Activated naive CD4-positive, alpha-beta T cell treated with anti-CD3 and anti-CD28 coated beads, Interleukin-2, amount 50 U/mL, for 72 hours (primary cell): Measurements from ENCODE around the gene AACS. TPM values are rescaled to one million over a fixed set of nuclear protein-coding genes. Genes with fewer than 3 reads are reported as not detected.

ENCODE experiments used
- total RNA-seq, 2 donors: library from RNA; stranded (reverse); gene quantifications; one replicate each; pipeline ENCODE4 v1.2.3, GENCODE V29; 2022

The AACS gene
- total RNA-seq, 2 donors from 2014 or later = 24.0 to 36.0 TPM

Other genes starting within 250 kb of the AACS start
- gene SCARB1, start 201.6 kb upstream of the AACS start, total RNA-seq = 10 to 100 TPM; 15.3 to 23.6 TPM
- gene UBC, start 150.8 kb upstream of the AACS start, total RNA-seq = 100 to 1,000 TPM; 806 to 863 TPM
- 10 to 100 TPM; 30.3 to 35.6 TPM for gene DHX37, start 76.3 kb upstream of the AACS start, total RNA-seq
- gene BRI3BP, start 71.8 kb upstream of the AACS start, total RNA-seq = 10 to 100 TPM in 1 of 2 donors, 1 to 10 TPM in 1; 9.2 to 28.0 TPM
- gene TMEM132B, start 121.0 kb downstream of the AACS start, total RNA-seq = not detected